Activated CD8-positive, alpha-beta memory T cell treated with anti-CD3 and anti-CD28 coated beads, Interleukin-2, amount 10 ng/mL, durations not matched to agents 7 days and 5 days (primary cell): Measurements from ENCODE around the gene DCAF11. TPM values are rescaled to one million over a fixed set of nuclear protein-coding genes. Genes with fewer than 3 reads are reported as not detected.
A peak's percentile ranks its signal among the peaks of the same experiment; 100 is the strongest.

ENCODE experiments used
- ATAC-seq: fragments of 150-1000 bp; cut with Tn5 transposase; one replicate; pipeline ENCODE4 v1.10.0; 2021; ENCODE audit warnings: moderate library complexity
- CTCF ChIA-PET: fragments of 350-600 bp; sonication (Branson Sonifier 250); formaldehyde crosslinking; loops from one replicate; lab custom pipeline; 2021; ENCODE audit warnings: antibody characterized with exemption; lab: Charles Lee
- DNase-seq: peaks from one replicate; pipeline ENCODE4 v3.0.0-alpha.2; 2020
- H3K27ac Mint-ChIP-seq: one replicate; pipeline ENCODE4 v1.8.0; 2021; ENCODE audit warnings: mild to moderate bottlenecking, mixed read lengths
- H3K27me3 Mint-ChIP-seq: one replicate; pipeline ENCODE4 v1.8.0; 2021; ENCODE audit warnings: mixed read lengths
- H3K36me3 Mint-ChIP-seq: one replicate; pipeline ENCODE4 v1.8.0; 2021; ENCODE audit warnings: mild to moderate bottlenecking, mixed read lengths
- H3K4me1 Mint-ChIP-seq: one replicate; pipeline ENCODE4 v1.8.0; 2021; ENCODE audit warnings: mixed read lengths
- H3K4me3 Mint-ChIP-seq: one replicate; pipeline ENCODE4 v1.8.0; 2021; ENCODE audit warnings: mild to moderate bottlenecking, moderate library complexity, mixed read lengths
- H3K9me3 Mint-ChIP-seq: one replicate; pipeline ENCODE4 v1.8.0; 2022; ENCODE audit warnings: low read depth, mixed read lengths
- total RNA-seq, 2 experiments: library from RNA; stranded (reverse); gene quantifications; one replicate each; pipeline ENCODE4 v1.2.3, GENCODE V29; 2021

The DCAF11 gene
- total RNA-seq, 2 experiments from 2014 or later, result 86.3 to 94.4 TPM

DNA sequence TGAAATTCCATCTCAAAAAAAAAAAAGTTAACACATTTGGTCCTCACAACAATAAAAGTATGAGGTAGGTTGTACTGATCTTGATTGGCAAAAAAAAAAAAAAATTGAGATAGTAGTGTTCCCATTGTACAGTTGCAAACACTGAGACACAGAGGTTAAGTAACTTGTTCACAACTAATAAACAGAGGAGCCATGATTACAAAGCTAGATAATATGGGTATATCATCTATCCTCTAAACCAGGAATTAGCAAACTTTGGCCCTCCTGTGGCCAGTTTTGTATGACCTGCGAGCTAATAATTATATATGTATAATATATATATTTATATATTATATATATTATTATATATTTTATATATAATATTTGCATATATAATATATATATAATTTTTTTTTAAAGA, 19.2 kb downstream of the DCAF11 start:
- no peak for ATAC-seq
- no peak for DNase-seq
- no peak overlapping the region for H3K27ac Mint-ChIP-seq
- peaks cover 23% of the 10 kb centered on the region for H3K36me3 Mint-ChIP-seq
- no peaks in the 10 kb centered on the region for H3K9me3 Mint-ChIP-seq
- H3K4me1 Mint-ChIP-seq, result peaks cover 43% of the 10 kb centered on the region
- no peaks in the 10 kb centered on the region for H3K27me3 Mint-ChIP-seq
- CTCF ChIA-PET, result interaction anchor here (0.7 to 6.8 kb wide), 8 partner anchors 9 to 75 kb away, joined by 3 to 52 read pairs (median 4); partner anchors contain the start of genes DCAF11, IRF9 and NRL
- H3K4me3 Mint-ChIP-seq, result no peak overlapping the region

GRCh38 chr14:24135584-24135833, 20.9 kb downstream of the DCAF11 start:
- no peaks in the 10 kb centered on the region for H3K9me3 Mint-ChIP-seq
- no peak for DNase-seq
- ATAC-seq, result peak; percentile 1
- no peaks in the 10 kb centered on the region for H3K27me3 Mint-ChIP-seq
- peaks cover 54% of the 10 kb centered on the region for H3K4me1 Mint-ChIP-seq
- peak overlapping the region; percentile 85 for H3K27ac Mint-ChIP-seq
- peaks cover 39% of the 10 kb centered on the region for H3K36me3 Mint-ChIP-seq
- peak overlapping the region; percentile 91 for H3K4me3 Mint-ChIP-seq
- CTCF ChIA-PET, result interaction anchor here (0.8 to 7.3 kb wide), 11 partner anchors 8 to 198 kb away, joined by 3 to 69 read pairs (median 4); partner anchors contain the start of genes DCAF11, IRF9, MDP1 and NRL

DNA sequence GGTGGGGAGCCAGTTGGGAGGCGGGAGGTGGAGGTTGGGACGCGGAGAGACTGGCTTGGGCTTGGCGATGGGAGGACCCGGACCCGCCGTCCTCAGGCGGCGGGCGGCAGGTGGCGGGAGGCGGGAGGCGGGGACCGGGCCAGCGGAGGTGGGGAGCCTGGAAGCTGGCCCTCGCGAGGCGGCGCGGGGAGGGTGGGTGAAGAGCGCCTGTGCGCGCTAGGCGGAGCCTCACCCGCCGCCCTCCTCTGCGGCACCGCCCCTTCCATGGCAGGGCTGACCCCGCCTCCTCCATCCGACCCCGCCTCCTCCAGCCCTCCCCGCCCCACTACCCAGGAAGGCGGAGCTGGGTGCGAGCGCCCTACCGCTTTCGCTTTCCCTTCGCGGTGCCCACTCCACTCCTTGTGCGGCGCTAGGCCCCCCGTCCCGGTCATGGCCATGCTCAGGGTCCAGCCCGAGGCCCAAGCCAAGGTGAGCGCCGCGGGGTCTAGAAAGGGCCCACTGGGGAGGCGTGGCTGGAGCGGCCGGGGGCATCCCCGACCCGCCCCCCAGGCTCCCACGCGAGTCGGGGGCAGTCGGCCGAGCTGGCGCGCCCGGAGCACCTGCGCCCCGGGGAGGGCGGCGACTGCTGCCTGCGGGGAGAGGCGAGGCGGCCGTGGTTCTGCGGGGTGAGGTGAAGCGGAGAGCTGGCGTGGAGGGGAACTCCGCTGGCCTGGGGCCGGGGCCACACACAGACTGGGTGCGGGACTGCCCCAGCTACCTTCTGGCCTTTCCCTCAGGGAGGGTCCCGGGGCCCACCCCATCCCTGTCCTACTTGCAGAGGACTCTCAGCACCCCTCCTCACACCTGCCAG, 21.5 kb downstream of the DCAF11 start, which contains the start of gene PSME1:
Gene PSME1, plus strand, starts transcription at position 361 of the 850 bp plus-strand sequence. Its CDS starts 69 bp downstream, at position 430.
- DNase-seq (peak; percentile 96), ATAC-seq (peak; percentile 94)
- peak within 1 kb of the TSS; percentile 85 for H3K27ac Mint-ChIP-seq
- H3K27me3 Mint-ChIP-seq, result no peaks in the 10 kb centered on the region
- CTCF ChIA-PET, result interaction anchor here (0.8 to 7.3 kb wide), 13 partner anchors 9 to 198 kb away, joined by 3 to 69 read pairs (median 4); partner anchors contain the start of genes DCAF11, IRF9, MDP1 and NRL
- peak within 1 kb of the TSS; percentile 91 for H3K4me3 Mint-ChIP-seq
- H3K36me3 Mint-ChIP-seq, result peaks cover 44% of the 10 kb centered on the region
- no peaks in the 10 kb centered on the region for H3K9me3 Mint-ChIP-seq
- peaks cover 51% of the 10 kb centered on the region for H3K4me1 Mint-ChIP-seq

GRCh38 chr14:24136684-24137528, 22.3 kb downstream of the DCAF11 start:
- ATAC-seq, result no peak
- CTCF ChIA-PET, result interaction anchor here (0.7 to 7.3 kb wide), 8 partner anchors 10 to 137 kb away, joined by 3 to 69 read pairs (median 10); partner anchors contain the start of genes DCAF11, IRF9, NRL and PSME2
- H3K27ac Mint-ChIP-seq, result peak overlapping the region; percentile 85
- no peaks in the 10 kb centered on the region for H3K27me3 Mint-ChIP-seq
- DNase-seq, result no peak
- H3K36me3 Mint-ChIP-seq, result peaks cover 46% of the 10 kb centered on the region
- H3K4me1 Mint-ChIP-seq, result peaks cover 52% of the 10 kb centered on the region
- H3K9me3 Mint-ChIP-seq, result no peaks in the 10 kb centered on the region
- peak overlapping the region; percentile 91 for H3K4me3 Mint-ChIP-seq

DNA sequence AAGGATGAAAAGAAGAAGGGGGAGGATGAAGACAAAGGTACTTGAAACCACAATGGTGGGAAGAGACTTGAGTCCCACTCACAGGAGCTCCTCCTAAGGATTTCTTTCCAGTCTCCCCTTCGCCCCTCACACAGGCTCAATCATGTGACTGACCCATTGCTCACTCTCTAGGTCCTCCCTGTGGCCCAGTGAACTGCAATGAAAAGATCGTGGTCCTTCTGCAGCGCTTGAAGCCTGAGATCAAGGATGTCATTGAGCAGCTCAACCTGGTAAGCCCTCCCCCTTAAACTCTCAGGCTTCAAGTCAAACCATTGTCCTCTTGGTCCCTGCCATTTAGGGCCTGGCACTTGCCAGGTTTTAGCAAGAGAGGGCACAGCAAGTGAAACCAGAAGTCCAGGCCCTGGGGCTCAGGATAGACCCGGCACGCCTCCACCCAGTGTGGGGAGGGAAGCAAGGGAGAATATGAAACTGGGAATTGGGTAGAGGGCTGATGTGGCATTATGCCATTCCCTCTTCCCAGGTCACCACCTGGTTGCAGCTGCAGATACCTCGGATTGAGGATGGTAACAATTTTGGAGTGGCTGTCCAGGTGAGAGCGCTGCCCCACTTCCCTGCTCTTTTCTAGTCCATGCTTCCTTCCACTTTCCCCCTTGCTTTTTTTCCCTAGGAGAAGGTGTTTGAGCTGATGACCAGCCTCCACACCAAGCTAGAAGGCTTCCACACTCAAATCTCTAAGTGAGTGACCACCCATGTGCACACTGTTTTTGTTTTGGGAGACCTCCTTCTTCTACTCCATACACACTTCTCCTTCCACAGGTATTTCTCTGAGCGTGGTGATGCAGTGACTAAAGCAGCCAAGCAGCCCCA, 23.2 kb downstream of the DCAF11 start:
- Mint-ChIP-seq H3K4me1 (peaks cover 50% of the 10 kb centered on the region), H3K27me3 (no peaks in the 10 kb centered on the region), H3K36me3 (peaks cover 49% of the 10 kb centered on the region), H3K27ac (peak overlapping the region; percentile 74), H3K4me3 (peak overlapping the region; percentile 91), H3K9me3 (no peaks in the 10 kb centered on the region)
- CTCF ChIA-PET, result interaction anchor here (0.7 to 7.3 kb wide), 9 partner anchors 9 to 196 kb away, joined by 3 to 69 read pairs (median 3); partner anchors contain the start of genes DCAF11, IRF9, NRL and PSME2
- ATAC-seq (no peak), DNase-seq (no peak)

DNA sequence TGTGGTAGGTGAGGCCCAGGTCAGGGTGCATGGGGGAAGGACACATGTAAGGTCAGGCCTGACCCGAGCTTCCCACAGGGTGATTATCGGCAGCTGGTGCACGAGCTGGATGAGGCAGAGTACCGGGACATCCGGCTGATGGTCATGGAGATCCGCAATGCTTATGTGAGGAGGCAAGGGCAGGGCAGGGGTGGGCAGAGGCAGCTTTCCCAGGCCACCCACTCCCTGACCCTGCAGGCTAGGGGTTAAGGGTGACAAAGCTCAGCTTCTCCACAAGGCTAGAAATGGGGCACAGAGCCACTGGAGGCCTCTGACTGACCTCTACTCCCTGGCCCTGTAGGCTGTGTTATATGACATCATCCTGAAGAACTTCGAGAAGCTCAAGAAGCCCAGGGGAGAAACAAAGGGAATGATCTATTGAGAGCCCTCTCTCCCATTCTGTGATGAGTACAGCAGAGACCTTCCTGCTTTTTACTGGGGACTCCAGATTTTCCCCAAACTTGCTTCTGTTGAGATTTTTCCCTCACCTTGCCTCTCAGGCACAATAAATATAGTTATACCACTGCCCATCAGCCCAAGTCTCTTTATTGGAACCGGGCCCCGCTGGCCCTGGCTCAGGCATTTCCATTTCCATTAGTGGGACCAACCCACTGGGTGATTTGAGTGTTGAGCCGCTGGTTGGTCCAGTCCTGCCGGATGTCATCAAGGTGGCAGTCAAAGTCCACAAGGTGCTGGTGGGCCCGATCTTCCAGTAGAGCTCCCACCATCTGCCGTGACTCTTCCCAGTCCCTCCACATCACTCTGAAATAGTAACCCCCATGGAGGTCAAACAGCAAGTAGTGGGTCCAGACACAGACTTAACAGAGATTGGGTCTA, 24.1 kb downstream of the DCAF11 start:
- peaks cover 57% of the 10 kb centered on the region for H3K36me3 Mint-ChIP-seq
- peaks cover 56% of the 10 kb centered on the region for H3K4me1 Mint-ChIP-seq
- CTCF ChIA-PET, result interaction anchor here (0.9 to 7.3 kb wide), 5 partner anchors 8 to 195 kb away, joined by 3 to 69 read pairs (median 33); partner anchors contain the start of genes DCAF11, IRF9, NRL and PSME2
- ATAC-seq, result no peak
- H3K27ac Mint-ChIP-seq, result peak overlapping the region; percentile 24
- H3K27me3 Mint-ChIP-seq, result no peaks in the 10 kb centered on the region
- peak overlapping the region; percentile 98 for H3K4me3 Mint-ChIP-seq
- no peaks in the 10 kb centered on the region for H3K9me3 Mint-ChIP-seq
- DNase-seq, result no peak

- H3K36me3 Mint-ChIP-seq, result peaks cover 63% of the 10 kb centered on the region
- peak overlapping the region; percentile 29 for H3K27ac Mint-ChIP-seq
- H3K27me3 Mint-ChIP-seq, result no peaks in the 10 kb centered on the region
- DNase-seq (peak; percentile 61), ATAC-seq (no peak)
- H3K9me3 Mint-ChIP-seq, result no peaks in the 10 kb centered on the region
- peak overlapping the region; percentile 98 for H3K4me3 Mint-ChIP-seq
- CTCF ChIA-PET, result interaction anchor here (1.6 to 7.3 kb wide), 3 partner anchors 22 to 44 kb away, joined by 3 to 69 read pairs (median 52); partner anchors contain the start of genes DCAF11, IRF9 and NRL
- peaks cover 64% of the 10 kb centered on the region for H3K4me1 Mint-ChIP-seq
Measured at GRCh38 chr14:24139272-24139934, 24.8 kb downstream of the DCAF11 start.

GRCh38 chr14:24141097-24141880, 26.7 kb downstream of the DCAF11 start, which contains the start of gene EMC9:
EMC9 (minus strand) TSS chr14:24141591; CDS start chr14:24141304, 287 bp downstream.
- H3K27me3 Mint-ChIP-seq, result no peaks in the 10 kb centered on the region
- peaks cover 74% of the 10 kb centered on the region for H3K4me1 Mint-ChIP-seq
- peak within 1 kb of the TSS; percentile 91 for H3K27ac Mint-ChIP-seq
- peaks cover 78% of the 10 kb centered on the region for H3K36me3 Mint-ChIP-seq
- H3K9me3 Mint-ChIP-seq, result no peaks in the 10 kb centered on the region
- CTCF ChIA-PET, result interaction anchor here (0.6 to 7.3 kb wide), 16 partner anchors 9 to 188 kb away, joined by 3 to 69 read pairs (median 3); partner anchors contain the start of genes CIDEB, DHRS4, IRF9 and PCK2
- H3K4me3 Mint-ChIP-seq, result peak within 1 kb of the TSS; percentile 98
- ATAC-seq, result peak; percentile 91
- peak; percentile 100 for DNase-seq

GRCh38 chr14:24143511-24143910, 28.9 kb downstream of the DCAF11 start:
- Mint-ChIP-seq H3K9me3 (no peaks in the 10 kb centered on the region), H3K4me3 (no peak overlapping the region), H3K4me1 (peaks cover 61% of the 10 kb centered on the region), H3K27ac (peak overlapping the region; percentile 45), H3K27me3 (no peaks in the 10 kb centered on the region), H3K36me3 (peaks cover 69% of the 10 kb centered on the region)
- ATAC-seq, result no peak
- CTCF ChIA-PET, result interaction anchor here (2.4 kb wide), 1 partner anchor 18 kb away, joined by 10 read pairs; the partner anchor contains the start of gene IRF9
- no peak for DNase-seq

- Mint-ChIP-seq H3K27ac (peak overlapping the region; percentile 64), H3K4me3 (peak overlapping the region; percentile 94), H3K36me3 (peaks cover 69% of the 10 kb centered on the region), H3K27me3 (no peaks in the 10 kb centered on the region), H3K9me3 (no peaks in the 10 kb centered on the region), H3K4me1 (peaks cover 61% of the 10 kb centered on the region)
- CTCF ChIA-PET, result interaction anchor here (2.4 kb wide), 1 partner anchor 17 kb away, joined by 10 read pairs; the partner anchor contains the start of gene IRF9
- DNase-seq (no peak), ATAC-seq (no peak)
Measured at GRCh38 chr14:24144451-24144850, 29.9 kb downstream of the DCAF11 start.
